Activated CD4-positive, alpha-beta T cell treated with anti-CD3 and anti-CD28 coated beads for 36 hours (primary cell): Measurements from ENCODE around the gene LIG4. TPM values are rescaled to one million over a fixed set of nuclear protein-coding genes. Genes with fewer than 3 reads are reported as not detected.

Source experiments
- total RNA-seq, 2 experiments: library from RNA; stranded (reverse); gene quantifications; one replicate each; pipeline ENCODE4 v1.2.3, GENCODE V29; 2021

LIG4 gene
- total RNA-seq, 2 experiments from 2014 or later = 5.8 to 6.0 TPM

Other genes with a start within 250 kb of the LIG4 start
- gene ABHD13, start 2.9 kb upstream of the LIG4 start, total RNA-seq = 1 to 10 TPM; 3.4 to 4.4 TPM
- gene TNFSF13B, start 54.2 kb upstream of the LIG4 start, total RNA-seq = 1 to 10 TPM; 2.3 to 2.4 TPM